Cardiac fibroblast (primary cell): Measurements from ENCODE around the gene SH3BP4.

Source experiments
- DNase-seq, 2 donors: peaks; one replicate each; pipeline versions ENCODE4 v3.0.0 to v3.0.0-alpha.2; 2010; ENCODE audit warnings: low read depth in 2 of 2
- H3K4me3 ChIP-seq, 2 donors: replicated peaks in 1 of 2; 1 replicate in 1 of 2; 2 replicates in 1 of 2; pipeline ENCODE4 v1.5.1; 2011; ENCODE audit warnings: low read depth in 2 of 2, low read length in 2 of 2, mild to moderate bottlenecking in 2 of 2, moderate library complexity in 1 of 2
- TF ChIP-seq, protein P1 (sequence below): IDR thresholded peaks from one replicate; pipeline ENCODE4 v1.5.1; 2011; ENCODE audit warnings: low read depth, mild to moderate bottlenecking, low read length, inconsistent platforms

The SH3BP4 gene

DNA sequence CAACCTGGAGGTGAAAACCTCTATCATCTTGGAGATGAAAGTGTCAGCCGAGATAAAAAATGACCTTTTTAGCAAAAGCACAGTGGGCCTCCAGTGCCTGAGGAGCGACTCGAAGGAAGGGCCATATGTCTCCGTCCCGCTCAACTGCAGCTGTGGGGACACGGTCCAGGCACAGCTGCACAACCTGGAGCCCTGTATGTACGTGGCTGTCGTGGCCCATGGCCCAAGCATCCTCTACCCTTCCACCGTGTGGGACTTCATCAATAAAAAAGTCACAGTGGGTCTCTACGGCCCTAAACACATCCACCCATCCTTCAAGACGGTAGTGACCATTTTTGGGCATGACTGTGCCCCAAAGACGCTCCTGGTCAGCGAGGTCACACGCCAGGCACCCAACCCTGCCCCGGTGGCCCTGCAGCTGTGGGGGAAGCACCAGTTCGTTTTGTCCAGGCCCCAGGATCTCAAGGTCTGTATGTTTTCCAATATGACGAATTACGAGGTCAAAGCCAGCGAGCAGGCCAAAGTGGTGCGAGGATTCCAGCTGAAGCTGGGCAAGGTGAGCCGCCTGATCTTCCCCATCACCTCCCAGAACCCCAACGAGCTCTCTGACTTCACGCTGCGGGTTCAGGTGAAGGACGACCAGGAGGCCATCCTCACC is 90.2 kb downstream of the SH3BP4 start:
- H3K4me3 ChIP-seq = no peak overlapping the region
- TF ChIP-seq, protein P1, sequence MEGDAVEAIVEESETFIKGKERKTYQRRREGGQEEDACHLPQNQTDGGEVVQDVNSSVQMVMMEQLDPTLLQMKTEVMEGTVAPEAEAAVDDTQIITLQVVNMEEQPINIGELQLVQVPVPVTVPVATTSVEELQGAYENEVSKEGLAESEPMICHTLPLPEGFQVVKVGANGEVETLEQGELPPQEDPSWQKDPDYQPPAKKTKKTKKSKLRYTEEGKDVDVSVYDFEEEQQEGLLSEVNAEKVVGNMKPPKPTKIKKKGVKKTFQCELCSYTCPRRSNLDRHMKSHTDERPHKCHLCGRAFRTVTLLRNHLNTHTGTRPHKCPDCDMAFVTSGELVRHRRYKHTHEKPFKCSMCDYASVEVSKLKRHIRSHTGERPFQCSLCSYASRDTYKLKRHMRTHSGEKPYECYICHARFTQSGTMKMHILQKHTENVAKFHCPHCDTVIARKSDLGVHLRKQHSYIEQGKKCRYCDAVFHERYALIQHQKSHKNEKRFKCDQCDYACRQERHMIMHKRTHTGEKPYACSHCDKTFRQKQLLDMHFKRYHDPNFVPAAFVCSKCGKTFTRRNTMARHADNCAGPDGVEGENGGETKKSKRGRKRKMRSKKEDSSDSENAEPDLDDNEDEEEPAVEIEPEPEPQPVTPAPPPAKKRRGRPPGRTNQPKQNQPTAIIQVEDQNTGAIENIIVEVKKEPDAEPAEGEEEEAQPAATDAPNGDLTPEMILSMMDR = no peak
- no peak for DNase-seq

DNA sequence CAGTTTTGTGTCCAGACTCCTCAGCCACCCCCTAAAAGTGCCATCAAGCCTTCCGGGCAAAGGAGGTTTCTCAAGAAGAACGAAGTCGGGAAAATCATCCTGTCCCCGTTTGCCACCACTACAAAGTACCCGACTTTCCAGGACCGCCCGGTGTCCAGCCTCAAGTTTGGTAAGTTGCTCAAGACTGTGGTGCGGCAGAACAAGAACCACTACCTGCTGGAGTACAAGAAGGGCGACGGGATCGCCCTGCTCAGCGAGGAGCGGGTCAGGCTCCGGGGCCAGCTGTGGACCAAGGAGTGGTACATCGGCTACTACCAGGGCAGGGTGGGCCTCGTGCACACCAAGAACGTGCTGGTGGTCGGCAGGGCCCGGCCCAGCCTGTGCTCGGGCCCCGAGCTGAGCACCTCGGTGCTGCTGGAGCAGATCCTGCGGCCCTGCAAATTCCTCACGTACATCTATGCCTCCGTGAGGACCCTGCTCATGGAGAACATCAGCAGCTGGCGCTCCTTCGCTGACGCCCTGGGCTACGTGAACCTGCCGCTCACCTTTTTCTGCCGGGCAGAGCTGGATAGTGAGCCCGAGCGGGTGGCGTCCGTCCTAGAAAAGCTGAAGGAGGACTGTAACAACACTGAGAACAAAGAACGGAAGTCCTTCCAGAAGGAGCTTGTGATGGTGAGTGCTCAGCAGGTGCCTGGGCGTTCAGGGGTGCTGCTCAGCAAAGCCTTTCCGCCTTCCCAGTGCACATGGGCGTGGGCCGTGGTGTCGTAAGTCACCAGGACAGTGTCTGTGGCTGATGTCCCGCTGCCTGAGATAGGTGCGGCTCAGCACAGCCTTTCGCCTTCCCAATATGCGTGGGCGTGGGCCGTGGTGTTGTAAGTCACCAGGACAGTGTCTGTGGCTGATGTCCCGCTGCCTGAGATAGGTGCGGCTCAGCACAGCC is 91.0 kb downstream of the SH3BP4 start:
- DNase-seq = no peak
- TF ChIP-seq, protein P1 = no peak
- H3K4me3 ChIP-seq = no peak overlapping the region

DNA sequence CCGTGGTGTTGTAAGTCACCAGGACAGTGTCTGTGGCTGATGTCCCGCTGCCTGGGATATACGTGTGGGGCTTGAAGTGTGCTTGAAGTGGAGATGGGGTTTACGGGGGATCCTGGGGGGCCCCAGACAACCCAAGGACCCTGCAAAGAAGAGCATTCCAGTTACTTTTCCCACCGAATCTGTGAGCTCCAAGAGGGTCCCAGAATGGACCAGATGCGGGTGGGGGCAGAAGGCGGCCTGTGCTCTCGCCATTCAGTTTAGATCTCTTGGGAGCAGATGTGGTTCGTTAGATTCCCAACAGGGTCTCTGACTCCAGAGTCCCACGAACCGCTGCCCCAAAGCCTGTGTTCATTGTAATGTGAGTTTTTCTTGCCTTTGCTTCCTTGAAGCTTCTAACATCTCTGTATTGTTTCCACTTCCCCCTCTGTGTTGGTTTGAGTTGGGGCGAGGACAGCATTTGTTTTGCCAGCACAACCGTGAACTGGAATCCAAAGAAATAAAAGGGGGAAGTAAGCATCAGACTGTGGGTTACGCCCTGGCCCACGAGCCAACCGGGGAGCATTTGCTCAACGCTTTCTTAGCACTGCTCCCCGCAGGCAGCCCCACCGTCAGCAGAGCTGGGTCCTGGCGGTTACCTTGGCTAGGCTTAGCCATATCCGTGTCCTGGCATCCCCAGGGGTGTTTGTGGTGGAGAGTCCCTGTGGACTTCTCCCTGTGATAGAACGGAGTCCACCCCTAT is 92.1 kb downstream of the SH3BP4 start:
- TF ChIP-seq, protein P1 = no peak
- H3K4me3 ChIP-seq = no peak overlapping the region
- DNase-seq = no peak

DNA sequence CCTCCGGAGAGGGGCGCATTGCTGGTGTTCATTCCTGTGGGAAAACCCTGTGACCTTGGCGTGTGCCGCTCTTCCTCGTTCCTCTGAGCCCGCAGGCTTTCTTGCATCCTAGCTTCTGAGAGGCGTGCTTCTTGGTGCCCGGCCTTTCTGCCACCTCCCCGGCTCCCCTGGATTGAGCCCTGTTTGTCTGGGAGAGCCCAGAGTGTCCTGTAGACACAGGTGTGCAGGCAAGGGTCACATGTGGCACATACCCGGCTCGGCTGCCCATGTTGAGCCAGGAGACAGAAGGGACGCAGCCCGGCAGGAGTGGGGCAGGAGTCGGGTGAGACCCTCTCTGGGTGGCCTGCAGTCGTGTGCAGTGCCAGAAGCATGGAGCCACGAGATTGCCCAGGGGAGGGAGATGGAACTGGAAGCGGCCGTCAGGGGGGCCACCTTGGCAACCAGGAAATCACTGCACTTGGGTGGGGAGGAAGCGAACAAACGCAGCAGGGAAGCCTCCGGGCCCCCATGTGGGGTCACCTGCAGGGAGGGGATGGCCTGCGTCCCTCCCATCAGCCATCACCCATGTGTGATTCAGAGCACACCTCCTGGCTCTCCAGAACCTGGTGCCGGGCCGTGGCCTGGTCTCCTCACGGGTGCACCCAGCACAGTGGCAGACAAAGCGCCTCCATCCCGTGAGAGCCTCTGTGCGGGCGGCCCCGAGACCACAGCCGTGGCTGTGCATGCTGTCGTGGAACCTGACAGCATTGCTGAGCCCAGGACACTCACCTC is 92.9 kb downstream of the SH3BP4 start:
- DNase-seq = no peak
- no peak overlapping the region for H3K4me3 ChIP-seq
- TF ChIP-seq, protein P1 = no peak

DNA sequence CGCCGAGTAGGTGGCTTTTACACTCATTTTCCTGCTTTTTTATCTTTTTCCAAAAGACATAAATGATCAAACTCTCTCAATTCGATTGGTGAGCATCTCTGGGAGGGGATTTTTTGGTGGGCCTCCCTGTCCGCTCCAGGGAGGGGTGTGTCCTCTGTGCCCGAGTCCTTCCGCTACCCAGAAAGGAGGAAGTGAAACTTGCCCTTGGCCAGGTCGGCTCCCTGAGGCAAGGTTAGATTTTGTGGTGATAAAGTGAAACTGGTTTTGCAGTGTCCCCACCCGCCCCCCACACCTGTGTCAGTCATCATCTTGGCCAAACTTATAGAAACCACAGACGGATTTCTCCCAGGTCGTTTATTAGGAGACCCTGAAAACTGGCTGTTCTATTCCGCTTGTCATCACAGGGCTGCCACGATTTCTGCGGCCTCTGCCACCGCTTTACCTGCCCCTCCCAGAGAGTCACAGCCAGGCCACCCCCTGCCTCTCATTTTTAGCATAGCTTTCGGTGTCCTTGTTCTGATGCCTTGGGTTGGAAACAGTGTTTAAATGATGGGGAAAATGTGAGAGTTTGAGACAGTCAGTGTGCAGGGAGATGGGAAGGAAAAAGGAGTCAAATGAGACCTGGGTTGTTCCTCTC is 93.6 kb downstream of the SH3BP4 start:
- H3K4me3 ChIP-seq = no peak overlapping the region
- DNase-seq = no peak
- TF ChIP-seq, protein P1 = no peak

DNA sequence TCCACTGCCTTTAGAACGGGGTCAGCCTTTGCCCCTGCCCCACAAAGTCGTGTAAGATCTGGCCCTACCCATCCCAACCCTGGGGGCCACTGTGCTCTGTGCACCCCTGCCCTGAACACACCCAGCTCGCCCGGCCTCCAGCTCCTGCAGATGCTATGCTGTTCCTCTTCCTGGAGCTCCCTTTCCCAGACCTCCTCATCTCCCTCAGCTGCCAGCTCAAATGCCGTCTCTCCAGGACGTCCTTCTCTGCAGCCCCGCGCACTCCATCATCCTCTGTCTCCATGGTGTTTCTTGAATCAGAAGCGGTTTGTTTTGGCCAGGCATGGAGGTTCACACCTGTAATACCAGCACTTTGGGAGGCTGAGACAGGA is 94.1 kb downstream of the SH3BP4 start:
- TF ChIP-seq, protein P1 = no peak
- no peak for DNase-seq
- no peak overlapping the region for H3K4me3 ChIP-seq
